Stomach (tissue), 4 donors: ENCODE results near the gene SIGLEC11.
"Not testable (repeated sequence)": the region's sequence is repeated elsewhere in the genome, so short reads cannot be mapped to it uniquely, and the experiment has no call there.

Experiments
- CTCF ChIP-seq, 7 experiments: fragments of 450-650 bp in 4 of 7; fragments of 200-600 bp in 3 of 7; sonication (generic) in 3 of 7; IDR thresholded peaks; one replicate each; pipeline ENCODE4 v1.5.1; 2016 to 2019; ENCODE audit warnings: antibody characterized with exemption in 7 of 7, control low read depth in 2 of 7, mild to moderate bottlenecking in 1 of 7
- POLR2A ChIP-seq, 4 donors: fragments of 450-650 bp; IDR thresholded peaks; one replicate each; pipeline ENCODE4 v1.6.1; 2016; ENCODE audit warnings: antibody characterized with exemption in 4 of 4, control low read depth in 2 of 4, mild to moderate bottlenecking in 1 of 4, moderate library complexity in 1 of 4

GRCh38 chr19:49944567-49944966 lies 16.4 kb downstream of the SIGLEC11 start:
- TF ChIP-seq CTCF, POLR2A (IDR thresholded peaks at IDR 0.05): not testable (repeated sequence)
